H1 (cell line): Measurements from ENCODE around the gene PID1. TPM values are rescaled to one million over a fixed set of nuclear protein-coding genes. Genes with fewer than 3 reads are reported as not detected.

Experiments
- CTCF ChIA-PET: fragments of 300-600 bp; sonication (Branson Sonifier 250); formaldehyde crosslinking; loops from one replicate; lab custom pipeline; 2021; ENCODE audit not compliant: partially characterized antibody; lab: Charles Lee
- POLR2A ChIA-PET: fragments of 300-600 bp; sonication (Branson Sonifier 250); formaldehyde crosslinking; loops from one replicate; lab custom pipeline; 2021; ENCODE audit warnings: inconsistent platforms; ENCODE audit not compliant: partially characterized antibody; lab: Charles Lee
- DNase-seq, 2 experiments: peaks; one replicate each; pipeline versions ENCODE4 v3.0.0 to v3.0.0-alpha.2; 2010 to 2022; ENCODE audit warnings: low spot score in 2 of 2, low read depth in 1 of 2, mixed read lengths in 1 of 2
- FAIRE-seq: peaks from 2 replicates; lab custom pipeline; 2011; peaks lifted over from hg19 to GRCh38; lab: Jason Lieb, UNC
- H2AFZ ChIP-seq: 2 replicates; pipeline ENCODE4 v1.8.1; 2012; ENCODE audit warnings: low read length, inconsistent platforms
- H2AK5ac ChIP-seq: 2 replicates; pipeline ENCODE4 v1.6.1; 2013; ENCODE audit warnings: low read depth, low read length
- H2BK120ac ChIP-seq: replicated peaks from 2 replicates; pipeline ENCODE3; 2013; ENCODE audit warnings: low read depth, low read length, inconsistent platforms
- H2BK12ac ChIP-seq: 2 replicates; pipeline ENCODE4 v1.6.1; 2013; ENCODE audit warnings: low read depth, low read length
- H2BK15ac ChIP-seq: 2 replicates; pipeline ENCODE4 v1.6.1; 2013; ENCODE audit warnings: low read length
- H2BK20ac ChIP-seq: 2 replicates; pipeline ENCODE4 v1.6.1; 2013; ENCODE audit warnings: low read length
- H2BK5ac ChIP-seq: 2 replicates; pipeline ENCODE4 v1.6.1; 2013; ENCODE audit warnings: low read depth, low read length
- H3K14ac ChIP-seq: 2 replicates; pipeline ENCODE4 v1.6.1; 2013; ENCODE audit warnings: inconsistent platforms; ENCODE audit not compliant: insufficient read length
- H3K18ac ChIP-seq: 2 replicates; pipeline ENCODE4 v1.6.1; 2013; ENCODE audit warnings: low read length; ENCODE audit errors: extremely low read depth
- H3K23ac ChIP-seq: 2 replicates; pipeline ENCODE4 v1.6.1; 2013; ENCODE audit warnings: inconsistent platforms; ENCODE audit not compliant: insufficient read length
- H3K23me2 ChIP-seq: 2 replicates; pipeline ENCODE4 v1.6.1; 2013; ENCODE audit warnings: low read depth, low read length
- H3K27ac ChIP-seq: 2 replicates; pipeline ENCODE4 v1.6.1; 2011; ENCODE audit warnings: low read depth, low read length, inconsistent platforms
- H3K27me3 ChIP-seq, 4 experiments: replicated peaks in 1 of 4; 1 replicate in 1 of 4; 2 replicates in 3 of 4; pipeline versions ENCODE4 v1.6.1 to v1.8.1; 2011 to 2013; ENCODE audit warnings: low read length in 3 of 4, mild to moderate bottlenecking in 3 of 4, inconsistent platforms in 2 of 4, mixed read lengths in 2 of 4, moderate library complexity in 1 of 4; ENCODE audit not compliant: control insufficient read depth in 3 of 4, insufficient read depth in 3 of 4; ENCODE audit errors: extremely low read depth in 1 of 4
- H3K36me3 ChIP-seq, 4 experiments: 2 replicates each; pipeline versions ENCODE4 v1.6.1 to v1.8.1; 2011 to 2013; ENCODE audit warnings: mild to moderate bottlenecking in 4 of 4, low read length in 3 of 4, moderate library complexity in 2 of 4, control low read depth in 1 of 4, inconsistent platforms in 1 of 4; ENCODE audit not compliant: insufficient read depth in 4 of 4, control insufficient read depth in 2 of 4
- H3K4ac ChIP-seq: replicated peaks from 2 replicates; pipeline ENCODE3; 2013; ENCODE audit warnings: low read length, low read depth, mixed read lengths, inconsistent platforms; ENCODE audit not compliant: insufficient read length
- H3K4me1 ChIP-seq, 4 experiments: replicated peaks in 1 of 4; 1 replicate in 1 of 4; 2 replicates in 3 of 4; pipeline versions ENCODE4 v1.6.1 to v1.8.1; 2011 to 2013; ENCODE audit warnings: low read length in 3 of 4, inconsistent platforms in 2 of 4, mixed read lengths in 1 of 4; ENCODE audit not compliant: insufficient read depth in 4 of 4, control insufficient read depth in 3 of 4
- H3K4me2 ChIP-seq, 2 experiments: 2 replicates each; pipeline versions ENCODE4 v1.6.1 to v1.8.1; 2011 to 2013; ENCODE audit warnings: low read depth in 2 of 2, low read length in 2 of 2, control low read depth in 1 of 2, inconsistent platforms in 1 of 2, mild to moderate bottlenecking in 1 of 2; ENCODE audit not compliant: insufficient read depth in 1 of 2
- H3K4me3 ChIP-seq, 4 experiments: fragments of 200-600, 300-600 bp in 1 of 4; sonication (generic), shearing (Covaris generic), sonication (Bioruptor Twin) in 1 of 4; 2 replicates each; pipeline versions ENCODE4 v1.5.1 to v1.8.1; 2011 to 2016; ENCODE audit warnings: low read length in 4 of 4, low read depth in 3 of 4, control low read depth in 2 of 4, inconsistent platforms in 2 of 4, mild to moderate bottlenecking in 2 of 4, mixed read lengths in 1 of 4, moderate library complexity in 1 of 4; ENCODE audit not compliant: insufficient read depth in 2 of 4; ENCODE audit errors: extremely low read depth in 1 of 4
- H3K56ac ChIP-seq: replicated peaks from 2 replicates; pipeline ENCODE3; 2013; ENCODE audit warnings: low read depth, mild to moderate bottlenecking, mixed read lengths, low read length, inconsistent platforms; ENCODE audit not compliant: insufficient read length
- H3K79me1 ChIP-seq: 2 replicates; pipeline ENCODE4 v1.6.1; 2013; ENCODE audit warnings: low read depth, low read length, control low read depth
- H3K79me2 ChIP-seq, 2 experiments: 2 replicates each; pipeline versions ENCODE4 v1.6.1 to v1.8.1; 2012 to 2013; ENCODE audit warnings: low read length in 2 of 2, mild to moderate bottlenecking in 2 of 2, inconsistent platforms in 1 of 2; ENCODE audit not compliant: insufficient read depth in 2 of 2, control insufficient read depth in 1 of 2
- H3K9ac ChIP-seq, 4 experiments: replicated peaks in 1 of 4; 1 replicate in 1 of 4; 2 replicates in 3 of 4; pipeline versions ENCODE4 v1.6.1 to v1.8.1; 2011 to 2013; ENCODE audit warnings: low read depth in 3 of 4, low read length in 3 of 4, control low read depth in 2 of 4, mild to moderate bottlenecking in 2 of 4, moderate library complexity in 2 of 4, inconsistent platforms in 1 of 4; ENCODE audit errors: extremely low read depth in 1 of 4
- H3K9me3 ChIP-seq, 2 experiments: 2 replicates each; pipeline versions ENCODE4 v1.6.1 to v1.8.1; 2012 to 2013; ENCODE audit warnings: mild to moderate bottlenecking in 2 of 2, moderate library complexity in 2 of 2, control low read depth in 1 of 2, inconsistent platforms in 1 of 2, low read depth in 1 of 2, low read length in 1 of 2, mixed read lengths in 1 of 2; ENCODE audit not compliant: insufficient read depth in 2 of 2
- H4K20me1 ChIP-seq, 2 experiments: replicated peaks in 1 of 2; 2 replicates each; pipeline versions ENCODE3 to v1.8.1; 2011 to 2013; ENCODE audit warnings: inconsistent platforms in 2 of 2, low read length in 2 of 2, mild to moderate bottlenecking in 1 of 2; ENCODE audit not compliant: insufficient read depth in 2 of 2, control insufficient read depth in 1 of 2
- H4K5ac ChIP-seq: 2 replicates; pipeline ENCODE4 v1.6.1; 2013; ENCODE audit warnings: low read length, low read depth, mixed read lengths, inconsistent platforms; ENCODE audit not compliant: insufficient read length
- H4K8ac ChIP-seq: 2 replicates; pipeline ENCODE4 v1.8.0; 2013; ENCODE audit warnings: mild to moderate bottlenecking, moderate library complexity, low read length, inconsistent platforms; ENCODE audit not compliant: insufficient read depth; ENCODE audit errors: extremely low read depth
- H4K91ac ChIP-seq: replicated peaks from 2 replicates; pipeline ENCODE3; 2013; ENCODE audit warnings: low read length, mixed read lengths, inconsistent platforms; ENCODE audit not compliant: insufficient read length
- KDM4A ChIP-seq: IDR thresholded peaks from one replicate; pipeline ENCODE4 v1.7.1; 2012; ENCODE audit warnings: low read depth, mild to moderate bottlenecking, moderate library complexity, low read length, inconsistent platforms; ENCODE audit not compliant: severe bottlenecking
- WGBS, 2 experiments: shearing (Covaris generic) in 1 of 2; methylation state at CpG; one replicate each; pipeline versions ENCODE4 v1.1.6 to v1.1.7; 2013 to 2015; ENCODE audit warnings: low lambda C conversion rate in 2 of 2, mixed read lengths in 2 of 2, inconsistent platforms in 1 of 2, low coverage in 1 of 2, missing lambda C conversion rate in 1 of 2; ENCODE audit not compliant: insufficient replicate concordance in 2 of 2, insufficient coverage in 1 of 2, insufficient read length in 1 of 2; ENCODE audit errors: extremely low coverage in 1 of 2, missing lambda C conversion rate in 1 of 2; 5-methylcytosine and 5-hydroxymethylcytosine counted together
- polyA plus RNA-seq, 7 experiments: library from polyadenylated mRNA; depleted of rRNA in 3 of 7; stranded (reverse) in 5 of 7; unstranded in 2 of 7; fragments of >200 nt in 5 of 7; fragments of 200-250 nt in 2 of 7; gene quantifications; 1 replicate in 5 of 7; 2 replicates in 1 of 7; 4 replicates in 1 of 7; pipeline versions ENCODE4 v1.2.1 to v1.2.3, GENCODE V29; 2011 to 2013; ENCODE audit warnings: missing spikeins in 2 of 7, mixed read lengths in 2 of 7
- total RNA-seq: library from RNA; stranded (reverse); fragmentation: NEBNext Ultra II Directional; extraction: Animal tissue kit (Norgen Biotek cat#: 25700); gene quantifications from 2 replicates; pipeline ENCODE4 v1.2.1, GENCODE V29; 2021

The PID1 gene
- total and polyA plus RNA-seq, 2 of the 8 experiments (the other 6 are each of a cell fraction or from before 2014, with no cell fraction given): 1.5 to 3.3 TPM

DNA sequence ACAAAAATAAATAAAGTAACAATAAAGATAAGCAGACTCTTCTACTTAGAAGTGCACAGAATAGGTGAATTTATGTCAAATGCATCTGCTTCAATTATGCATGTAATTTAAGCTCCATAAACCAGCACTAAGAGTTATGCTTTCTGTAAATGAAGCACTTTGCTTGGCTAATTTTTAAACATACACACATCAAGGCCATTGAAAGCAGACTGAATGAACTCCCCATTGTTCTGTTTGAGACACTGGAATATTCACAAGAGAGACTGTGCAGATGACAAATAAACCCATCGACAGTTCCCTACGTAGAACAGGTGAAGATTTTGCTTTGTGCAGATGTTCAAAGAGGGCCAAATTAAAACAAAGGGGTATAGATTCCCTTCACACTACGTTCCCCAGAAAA, 133.4 kb downstream of the PID1 start:
- H3K36me3 ChIP-seq: no peaks in the 10 kb centered on the region
- FAIRE-seq (no peak), DNase-seq (no peak)
- H4K8ac ChIP-seq: no peak overlapping the region
- H4K91ac ChIP-seq: no peak overlapping the region
- no peak overlapping the region for H3K56ac ChIP-seq
- H3K9me3 ChIP-seq: no peaks in the 10 kb centered on the region
- H3K4me2 ChIP-seq: no peak overlapping the region
- H3K4me3 ChIP-seq: no peak overlapping the region
- H3K4me1 ChIP-seq: no peaks in the 10 kb centered on the region
- H3K4ac ChIP-seq: no peak overlapping the region
- no peak overlapping the region for H2AFZ ChIP-seq
- H4K5ac ChIP-seq: no peak overlapping the region
- H3K14ac ChIP-seq: no peak overlapping the region
- no peaks in the 10 kb centered on the region for H3K27me3 ChIP-seq
- no peak overlapping the region for H2BK12ac ChIP-seq
- H3K23ac ChIP-seq: no peak overlapping the region
- CTCF ChIA-PET: interaction anchor here (0.7 to 1.1 kb wide), 3 partner anchors 10 to 449 kb away, joined by 3 read pairs; no protein-coding TSS in a partner anchor
- no peak overlapping the region for H3K18ac ChIP-seq
- TF ChIP-seq KDM4A: no peak
- WGBS, 2 experiments: 88% methylated on average over 3 of the region's 3 CpGs; no CpG with 5 or more reads in 1 of the 2 experiments
- H3K79me1 ChIP-seq: no peaks in the 10 kb centered on the region
- H3K27ac ChIP-seq: no peak overlapping the region
- H2AK5ac ChIP-seq: no peak overlapping the region
- H2BK5ac ChIP-seq: no peak overlapping the region
- H2BK120ac ChIP-seq: no peak overlapping the region
- H2BK15ac ChIP-seq: no peak overlapping the region
- H2BK20ac ChIP-seq: no peak overlapping the region
- POLR2A ChIA-PET: no interaction called here
- H3K79me2 ChIP-seq: no peaks in the 10 kb centered on the region
- no peaks in the 10 kb centered on the region; the same call in 1 of the 2 replicates for H3K23me2 ChIP-seq
- no peaks in the 10 kb centered on the region for H4K20me1 ChIP-seq
- no peak overlapping the region for H3K9ac ChIP-seq
